Small intestine (tissue), 7 donors: ENCODE data around the gene HOOK1. TPM values are rescaled to one million over a fixed set of nuclear protein-coding genes. Genes with fewer than 3 reads are reported as not detected.

Experiments used
- DNase-seq, 2 donors: peaks; one replicate each; pipeline versions ENCODE4 v3.0.0 to v3.0.0-alpha.2; 2013
- FAIRE-seq: peaks from 2 replicates; lab custom pipeline; 2012; peaks lifted over from hg19 to GRCh38; lab: Jason Lieb, UNC
- H3K27ac ChIP-seq, 3 donors: one replicate each; pipeline ENCODE4 v1.5.1; 2013; ENCODE audit warnings: low read length in 2 of 3, mild to moderate bottlenecking in 2 of 3, control low read depth in 1 of 3, inconsistent platforms in 1 of 3, low read depth in 1 of 3, moderate library complexity in 1 of 3
- H3K27me3 ChIP-seq, 3 donors: one replicate each; pipeline ENCODE4 v1.6.1; 2013; ENCODE audit warnings: low read length in 3 of 3, inconsistent platforms in 1 of 3; ENCODE audit not compliant: control insufficient read depth in 3 of 3, insufficient read depth in 3 of 3
- H3K36me3 ChIP-seq, 3 donors: one replicate each; pipeline ENCODE4 v1.6.1; 2013; ENCODE audit warnings: low read length in 3 of 3, inconsistent platforms in 1 of 3, low read depth in 1 of 3, mild to moderate bottlenecking in 1 of 3, moderate library complexity in 1 of 3; ENCODE audit not compliant: control insufficient read depth in 3 of 3, insufficient read depth in 2 of 3
- H3K4me1 ChIP-seq, 3 donors: one replicate each; pipeline ENCODE4 v1.6.1; 2013; ENCODE audit warnings: low read length in 2 of 3, inconsistent platforms in 1 of 3, low read depth in 1 of 3, mild to moderate bottlenecking in 1 of 3, moderate library complexity in 1 of 3; ENCODE audit not compliant: control insufficient read depth in 3 of 3, insufficient read depth in 2 of 3
- H3K4me3 ChIP-seq, 3 donors: one replicate each; pipeline ENCODE4 v1.5.1; 2013; ENCODE audit warnings: low read length in 3 of 3, control low read depth in 1 of 3, inconsistent platforms in 1 of 3, low read depth in 1 of 3, mild to moderate bottlenecking in 1 of 3, moderate library complexity in 1 of 3
- H3K9me3 ChIP-seq, 2 donors: one replicate each; pipeline ENCODE4 v1.6.1; 2013; ENCODE audit warnings: low read depth in 1 of 2, low read length in 1 of 2; ENCODE audit not compliant: control insufficient read depth in 2 of 2, insufficient read depth in 1 of 2
- WGBS, 3 donors: extraction: QIAGEN DNeasy Blood & Tissue Kit; methylation state at CpG; one replicate each; pipeline ENCODE4 v1.1.7; 2013; 5-methylcytosine and 5-hydroxymethylcytosine counted together
- polyA plus RNA-seq, 4 donors: library from polyadenylated mRNA; stranded (reverse) in 3 of 4; unstranded in 1 of 4; fragments of 200-250 nt in 3 of 4; fragments of 120-200 nt in 1 of 4; gene quantifications; one replicate each; pipeline versions ENCODE4 v1.2.1 to v1.2.3, GENCODE V29; 2013
- donor health status: healthy with polysubstance abuse.
- donor health status: control.
- donor health status: control.
- donor health status: Bipolar disorder and iron deficiency.
- donor health status: healthy.

Gene HOOK1
- polyA plus RNA-seq, 4 donors = 7.8 to 38.9 (median 12.8) TPM

GRCh38 chr1:59857679-59858354, 43.1 kb downstream of the HOOK1 start:
- peaks cover 0 to 8% (median 1%) of the 10 kb centered on the region in 3 donors for H3K36me3 ChIP-seq

GRCh38 chr1:59866462-59866861, 51.7 kb downstream of the HOOK1 start:
- Histone ChIP-seq H3K27ac (no peak overlapping the region), H3K4me1 (no peaks in the 10 kb centered on the region)

More at GRCh38 chr1:59857679-59858354, 43.1 kb downstream of the HOOK1 start:
- WGBS, 3 donors = 32 to 60% (median 52%) methylated on average over 5 of the region's 5 CpGs
- H3K27me3 ChIP-seq = no peaks in the 10 kb centered on the region
- H3K4me1 ChIP-seq = peaks cover 0 to 16% (median 0%) of the 10 kb centered on the region in 3 donors
- no peak overlapping the region for H3K4me3 ChIP-seq
- FAIRE-seq (peak; percentile 83), DNase-seq (peak; percentile 79 to 83)
- peak overlapping the region; percentile 16 to 49 (median 40) for H3K27ac ChIP-seq
- H3K9me3 ChIP-seq = peaks cover 0 to 2% of the 10 kb centered on the region in 2 donors

DNA sequence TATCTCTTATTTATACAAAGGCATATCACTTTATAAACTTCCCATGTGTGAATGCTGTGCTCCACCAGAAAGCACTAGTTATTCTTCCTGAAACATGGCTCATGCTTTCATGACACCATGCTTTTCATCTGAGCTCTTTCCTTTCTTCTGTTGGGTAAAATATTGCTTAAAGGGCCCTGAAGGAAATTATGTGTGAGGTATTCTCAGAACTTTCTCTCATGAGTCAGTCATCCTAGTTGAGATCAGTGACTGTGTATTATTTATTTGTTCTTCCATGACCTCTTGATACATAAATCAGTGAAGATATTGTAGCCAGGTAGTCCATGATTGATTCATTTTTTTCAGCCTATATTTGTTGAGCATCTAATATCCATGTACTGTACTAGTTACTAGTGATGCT, 57.0 kb downstream of the HOOK1 start:
- no peaks in the 10 kb centered on the region for H3K4me1 ChIP-seq
- no peak for DNase-seq
- peaks cover 0 to 9% (median 3%) of the 10 kb centered on the region in 3 donors for H3K36me3 ChIP-seq
- H3K27me3 ChIP-seq = no peaks in the 10 kb centered on the region
- H3K27ac ChIP-seq = no peak overlapping the region
- FAIRE-seq = no peak
- H3K9me3 ChIP-seq = peaks cover 0 to 4% of the 10 kb centered on the region in 2 donors
- H3K4me3 ChIP-seq = no peak overlapping the region

More at GRCh38 chr1:59866462-59866861, 51.7 kb downstream of the HOOK1 start:
- 90 to 94% (median 93%) methylated on average over 2 of the region's 2 CpGs for WGBS, 3 donors
- Histone ChIP-seq H3K9me3 (no peaks in the 10 kb centered on the region), H3K4me3 (no peak overlapping the region), H3K36me3 (peaks cover 0 to 4% (median 2%) of the 10 kb centered on the region in 3 donors), H3K27me3 (no peaks in the 10 kb centered on the region)
- DNase-seq (no peak), FAIRE-seq (no peak)

DNA sequence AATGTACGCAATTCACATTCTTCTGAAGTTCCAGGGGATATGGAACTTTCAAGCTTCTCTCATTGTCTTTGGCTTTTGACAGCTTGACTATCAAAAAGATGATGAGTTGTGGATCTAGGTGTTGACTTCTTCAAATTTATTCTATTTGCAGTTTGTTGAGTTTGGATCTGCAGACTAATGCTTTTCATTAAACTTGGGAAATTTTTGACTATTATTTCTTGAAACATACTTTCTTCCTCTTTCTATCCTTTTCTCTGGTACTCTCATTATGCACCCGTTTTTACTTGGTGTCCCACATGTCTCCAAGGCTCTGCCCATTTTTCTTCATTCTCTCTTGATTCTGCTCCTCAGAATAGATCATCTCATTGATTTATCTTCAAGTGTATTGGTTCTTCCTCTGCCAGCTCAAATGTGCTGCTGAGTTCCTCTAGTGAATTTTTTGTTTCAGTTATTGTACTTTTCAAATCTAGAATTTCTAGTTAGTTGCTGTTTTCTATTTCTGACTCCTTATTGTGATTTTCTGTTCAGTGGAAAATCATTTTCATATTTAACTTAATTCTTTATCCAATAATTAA, 62.4 kb downstream of the HOOK1 start:
- no peak for FAIRE-seq
- no peak for DNase-seq
- 90 to 94% (median 93%) methylated on average over 2 of the region's 2 CpGs for WGBS, 3 donors
- no peaks in the 10 kb centered on the region for H3K27me3 ChIP-seq
- no peak overlapping the region for H3K4me3 ChIP-seq
- no peak overlapping the region for H3K27ac ChIP-seq
- peaks cover 0 to 15% (median 2%) of the 10 kb centered on the region in 3 donors for H3K4me1 ChIP-seq
- H3K9me3 ChIP-seq = peaks cover 0 to 9% of the 10 kb centered on the region in 2 donors
- H3K36me3 ChIP-seq = peaks cover 0 to 5% (median 0%) of the 10 kb centered on the region in 3 donors

DNA sequence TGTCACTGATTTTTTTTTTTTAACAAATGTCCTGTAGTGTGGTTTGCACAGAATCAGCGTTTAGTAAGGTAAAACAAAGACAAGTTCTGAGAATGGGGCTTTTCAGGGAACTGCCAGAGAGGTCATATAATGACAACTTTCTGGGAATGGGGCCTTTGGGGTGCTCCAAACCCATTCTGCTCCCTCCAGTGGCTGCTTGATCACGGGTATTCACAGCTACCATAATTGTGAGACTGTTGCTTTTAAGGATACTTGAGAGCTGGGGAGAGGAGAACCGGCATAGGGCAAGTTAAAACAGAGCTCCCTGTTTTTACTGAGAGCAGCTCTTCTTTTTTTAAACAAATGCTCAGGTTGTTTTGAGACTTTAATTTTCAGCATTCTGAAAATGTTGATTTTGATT, 63.6 kb downstream of the HOOK1 start:
- Histone ChIP-seq H3K9me3 (peaks cover 0 to 9% of the 10 kb centered on the region in 2 donors), H3K36me3 (peaks cover 0 to 3% (median 0%) of the 10 kb centered on the region in 3 donors), H3K27me3 (no peaks in the 10 kb centered on the region), H3K4me3 (no peak overlapping the region), H3K27ac (no peak overlapping the region), H3K4me1 (peaks cover 0 to 15% (median 2%) of the 10 kb centered on the region in 3 donors)
- DNase-seq (no peak), FAIRE-seq (no peak)
- WGBS, 3 donors = 76 to 85% (median 78%) methylated on average over 3 of the region's 3 CpGs

GRCh38 chr1:59879574-59879973, 64.8 kb downstream of the HOOK1 start:
- Histone ChIP-seq H3K9me3 (peaks cover 0 to 9% of the 10 kb centered on the region in 2 donors), H3K27ac (peak overlapping the region in 1 of 3 donors; percentile 55), H3K36me3 (peaks cover 0 to 3% (median 0%) of the 10 kb centered on the region in 3 donors), H3K27me3 (no peaks in the 10 kb centered on the region), H3K4me1 (peaks cover 0 to 15% (median 2%) of the 10 kb centered on the region in 3 donors), H3K4me3 (no peak overlapping the region)
- DNase-seq (peak; percentile 84 to 91), FAIRE-seq (peak; percentile 49)
- WGBS, 3 donors = 16 to 30% (median 28%) methylated on average over 5 of the region's 5 CpGs

GRCh38 chr1:59879996-59880505, 65.3 kb downstream of the HOOK1 start:
- Histone ChIP-seq H3K36me3 (peaks cover 0 to 3% (median 0%) of the 10 kb centered on the region in 3 donors), H3K9me3 (peaks cover 0 to 9% of the 10 kb centered on the region in 2 donors), H3K4me1 (peaks cover 0 to 15% (median 2%) of the 10 kb centered on the region in 3 donors), H3K27ac (peak overlapping the region in 1 of 3 donors; percentile 55), H3K4me3 (no peak overlapping the region), H3K27me3 (no peaks in the 10 kb centered on the region)
- WGBS, 3 donors = 13 to 28% (median 20%) methylated on average over 3 of the region's 3 CpGs
- peak in 1 of 2 donors; percentile 73 for DNase-seq
- FAIRE-seq = no peak

DNA sequence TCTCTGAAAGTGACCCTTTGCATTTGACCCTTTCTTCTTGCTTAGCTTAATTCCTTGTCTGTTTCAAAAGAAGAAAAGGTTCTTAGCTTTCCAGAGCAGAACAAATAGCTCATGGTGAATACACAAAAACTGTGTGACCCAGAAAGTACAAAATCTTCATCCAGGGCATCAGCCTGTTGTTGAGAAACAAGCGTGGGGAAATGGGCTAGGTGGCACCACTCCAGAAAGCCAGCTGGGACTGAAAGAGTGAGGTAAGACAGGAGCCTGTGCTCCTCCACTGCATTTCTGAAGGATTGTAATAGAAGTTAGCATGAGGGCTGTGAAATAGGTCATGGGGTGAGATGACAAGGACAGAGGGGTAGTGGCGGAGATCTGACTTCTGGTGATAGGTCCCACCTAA, 66.0 kb downstream of the HOOK1 start:
- H3K36me3 ChIP-seq = peaks cover 0 to 3% (median 0%) of the 10 kb centered on the region in 3 donors
- H3K9me3 ChIP-seq = peaks cover 0 to 9% of the 10 kb centered on the region in 2 donors
- no peaks in the 10 kb centered on the region for H3K27me3 ChIP-seq
- no peak overlapping the region for H3K4me3 ChIP-seq
- WGBS, 3 donors = 74 to 85% (median 74%) methylated on average over 2 of the region's 2 CpGs
- no peak for DNase-seq
- peak overlapping the region in 1 of 3 donors; percentile 55 for H3K27ac ChIP-seq
- H3K4me1 ChIP-seq = peaks cover 0 to 15% (median 2%) of the 10 kb centered on the region in 3 donors
- no peak for FAIRE-seq
